HG03442 (cell line): ENCODE measurements around the gene CYP2A6.
"Not testable (repeated sequence)": the region's sequence is repeated elsewhere in the genome, so short reads cannot be mapped to it uniquely, and the experiment has no call there.

Source experiments
- ATAC-seq: cut with Tn5 transposase; IDR thresholded peaks from one replicate; pipeline ENCODE4 v1.9.1; 2021; ENCODE audit warnings: mild to moderate bottlenecking, moderate library complexity; ENCODE audit not compliant: unreplicated experiment

CYP2A6 gene

GRCh38 chr19:40852467-40853152, 2.4 kb upstream of the CYP2A6 start:
- not testable (repeated sequence) for ATAC-seq

GRCh38 chr19:40846722-40847121, 3.5 kb downstream of the CYP2A6 start:
- ATAC-seq = not testable (repeated sequence)

GRCh38 chr19:40843653-40844052, 6.6 kb downstream of the CYP2A6 start:
- ATAC-seq = not testable (repeated sequence)

GRCh38 chr19:40842997-40843652, 7.1 kb downstream of the CYP2A6 start:
- not testable (repeated sequence) for ATAC-seq

- ATAC-seq = not testable (repeated sequence)
These were observed 8.2 kb downstream of the CYP2A6 start for GRCh38 chr19:40842012-40842411.

GRCh38 chr19:40838477-40838876, 11.8 kb downstream of the CYP2A6 start:
- ATAC-seq = not testable (repeated sequence)

- no peak for ATAC-seq
These were observed 13.4 kb downstream of the CYP2A6 start for GRCh38 chr19:40836754-40837429.

- not testable (repeated sequence) for ATAC-seq
These were observed 16.3 kb downstream of the CYP2A6 start for GRCh38 chr19:40833728-40834533.

- not testable (repeated sequence) for ATAC-seq
These were observed 17.8 kb downstream of the CYP2A6 start for GRCh38 chr19:40832431-40832790.

GRCh38 chr19:40831502-40832430, 18.5 kb downstream of the CYP2A6 start:
- no peak for ATAC-seq

- ATAC-seq = not testable (repeated sequence)
These were observed 19.5 kb downstream of the CYP2A6 start for GRCh38 chr19:40830741-40831140.

- ATAC-seq = no peak
These were observed 21.0 kb downstream of the CYP2A6 start for GRCh38 chr19:40829205-40829604.

GRCh38 chr19:40827386-40828247, 22.6 kb downstream of the CYP2A6 start:
- ATAC-seq = no peak

GRCh38 chr19:40826699-40827385, 23.4 kb downstream of the CYP2A6 start:
- ATAC-seq = not testable (repeated sequence)

- not testable (repeated sequence) for ATAC-seq
These were observed 23.9 kb downstream of the CYP2A6 start for GRCh38 chr19:40826312-40826698.

- not testable (repeated sequence) for ATAC-seq
These were observed 24.7 kb downstream of the CYP2A6 start for GRCh38 chr19:40825460-40826095.

GRCh38 chr19:40824916-40825315, 25.3 kb downstream of the CYP2A6 start:
- ATAC-seq = not testable (repeated sequence)
